PC-3 (cell line): ENCODE data around the gene WHRN. TPM values are rescaled to one million over a fixed set of nuclear protein-coding genes. Genes with fewer than 3 reads are reported as not detected.

Source experiments
- ATAC-seq: fragments of 200-7000 bp; cut with Tn5 transposase; 2 replicates; pipeline ENCODE4 v1.9.1; 2020; ENCODE audit warnings: mild to moderate bottlenecking, moderate library complexity
- BruUV-seq: library from RNA; stranded (reverse); fragments of 400-500 nt; replicated peaks from 2 replicates; lab custom pipeline; 2021; lab: Mats Ljungman, UMichigan
- CTCF ChIA-PET: fragments of 300-600 bp; sonication (Branson Sonifier 250); formaldehyde crosslinking; loops from one replicate; lab custom pipeline; 2022; ENCODE audit warnings: antibody characterized with exemption; lab: Charles Lee
- POLR2A ChIA-PET: fragments of 300-600 bp; sonication (Branson Sonifier 250); formaldehyde crosslinking; loops from one replicate; lab custom pipeline; 2022; ENCODE audit warnings: antibody characterized with exemption; ENCODE audit not compliant: unreplicated experiment; lab: Charles Lee
- DNase-seq: peaks from one replicate; pipeline ENCODE4 v3.0.0-alpha.2; 2015
- H2AFZ ChIP-seq: fragments of 300-600 bp; sonication (generic); 2 replicates; pipeline ENCODE4 v1.6.0; 2016; ENCODE audit warnings: antibody characterized with exemption, low read length
- H3F3A ChIP-seq: fragments of 300-600 bp; sonication (generic); one replicate; pipeline ENCODE4 v1.6.0; 2017; ENCODE audit warnings: antibody characterized with exemption, low read length, control low read depth, mild to moderate bottlenecking; ENCODE audit not compliant: unreplicated experiment
- H3K27ac ChIP-seq: fragments of 300-600 bp; sonication (generic); 2 replicates; pipeline ENCODE4 v1.5.1; 2016; ENCODE audit warnings: mild to moderate bottlenecking, low read length
- H3K27me3 ChIP-seq: fragments of 300-600 bp; sonication (generic); 2 replicates; pipeline ENCODE4 v1.6.1; 2016; ENCODE audit warnings: low read length, mixed read lengths
- H3K36me3 ChIP-seq: fragments of 300-600 bp; sonication (generic); 2 replicates; pipeline ENCODE4 v1.6.1; 2016; ENCODE audit warnings: low read depth, mixed run types, low read length, mixed read lengths
- H3K4me1 ChIP-seq: fragments of 300-600 bp; sonication (generic); 2 replicates; pipeline ENCODE4 v1.5.1; 2016; ENCODE audit warnings: low read length; ENCODE audit not compliant: insufficient read depth
- H3K4me2 ChIP-seq: fragments of 300-600 bp; sonication (generic); 2 replicates; pipeline ENCODE4 v1.6.0; 2016; ENCODE audit warnings: low read length
- H3K4me3 ChIP-seq: fragments of 300-600 bp; sonication (generic); 2 replicates; pipeline ENCODE4 v1.5.1; 2016; ENCODE audit warnings: mild to moderate bottlenecking, low read length, mixed read lengths
- H3K79me2 ChIP-seq: fragments of 300-600 bp; sonication (generic); 2 replicates; pipeline ENCODE4 v1.6.1; 2017; ENCODE audit warnings: low read length, mixed read lengths
- H3K9ac ChIP-seq: fragments of 300-600 bp; sonication (generic); 2 replicates; pipeline ENCODE4 v1.6.0; 2016; ENCODE audit warnings: mild to moderate bottlenecking, low read length
- H3K9me2 ChIP-seq: fragments of 300-600 bp; sonication (generic); replicated peaks from 2 replicates; pipeline ENCODE4 v1.6.1; 2016; ENCODE audit warnings: mixed run types, low read length, mixed read lengths
- H3K9me3 ChIP-seq: fragments of 300-600 bp; sonication (generic); 2 replicates; pipeline ENCODE4 v1.6.1; 2016; ENCODE audit warnings: low read length, mixed read lengths
- H4K20me1 ChIP-seq: fragments of 300-600 bp; sonication (generic); 2 replicates; pipeline ENCODE4 v1.6.1; 2016; ENCODE audit warnings: low read length, mixed read lengths
- CTCF ChIP-seq: fragments of 300-600 bp; sonication (generic); conservative IDR thresholded peaks from 2 replicates; pipeline ENCODE4 v1.5.1; 2017; ENCODE audit warnings: antibody characterized with exemption, low read depth, mild to moderate bottlenecking, low read length
- EZH2 ChIP-seq: fragments of 300-600 bp; sonication (generic); IDR thresholded peaks from one replicate; pipeline ENCODE4 v1.6.1; 2017; ENCODE audit warnings: antibody characterized with exemption, mild to moderate bottlenecking, low read length; ENCODE audit not compliant: unreplicated experiment
- EZH2phosphoT487 ChIP-seq: fragments of 300-600 bp; sonication (generic); IDR thresholded peaks from 2 replicates; pipeline ENCODE4 v1.6.1; 2018; ENCODE audit warnings: mild to moderate bottlenecking, antibody characterized with exemption, low read length, borderline replicate concordance
- intact Hi-C: fragments of 100-400 bp; cut with micrococcal nuclease; formaldehyde crosslinking; loops from 2 replicates; pipeline ENCODE4 v1.9.0; 2023
- total RNA-seq: library from RNA; depleted of rRNA; stranded (reverse); fragments of >200 nt; gene quantifications from 2 replicates; pipeline ENCODE4 v1.2.3, GENCODE V29; 2014

Gene WHRN
- total RNA-seq, 1 experiment from 2014 or later = 10.5 TPM

- ChIA-PET POLR2A (no interaction called here), CTCF (no interaction called here)
- Histone ChIP-seq H3K4me3 (peak overlapping the region; percentile 45), H3K4me2 (peak overlapping the region; percentile 80), H3K79me2 (no peaks in the 10 kb centered on the region), H3F3A (peaks cover 6% of the 10 kb centered on the region), H3K4me1 (peaks cover 23% of the 10 kb centered on the region), H4K20me1 (no peaks in the 10 kb centered on the region), H3K27ac (peak overlapping the region; percentile 99), H2AFZ (0 out of 2 replicates have a peak overlapping the region, but pooled peaks have one; percentile 11), H3K9ac (peak overlapping the region; percentile 87), H3K9me3 (no peaks in the 10 kb centered on the region), H3K36me3 (no peaks in the 10 kb centered on the region), H3K27me3 (no peaks in the 10 kb centered on the region), H3K9me2 (no peaks in the 10 kb centered on the region; the same call in 1 of the 2 replicates)
- TF ChIP-seq EZH2phosphoT487 = no peak
- TF ChIP-seq CTCF = no peak
- BruUV-seq = TSS peak; percentile 77
- intact Hi-C loops = loop anchor here (1.0 kb wide), 2 partner anchors 35 to 50 kb away; partner anchors contain the start of gene ATP6V1G1
- peak; percentile 7; the same call in 1 of the 2 replicates for ATAC-seq
- DNase-seq = peak; percentile 50
Measured at GRCh38 chr9:114552706-114553105, 47.4 kb upstream of the WHRN start.

GRCh38 chr9:114551750-114552685 is 46.7 kb upstream of the WHRN start:
- ATAC-seq = peak; percentile 96
- CTCF ChIA-PET = no interaction called here
- BruUV-seq = TSS peak; percentile 95

More at GRCh38 chr9:114551750-114552685, 46.7 kb upstream of the WHRN start:
- no peaks in the 10 kb centered on the region for H3K9me3 ChIP-seq
- H3K4me2 ChIP-seq = peak overlapping the region; percentile 80
- POLR2A ChIA-PET = interaction anchor here (0.5 to 1.3 kb wide), 4 partner anchors 35 to 65 kb away, joined by 3 to 7 read pairs (median 4); partner anchors contain the start of genes ATP6V1G1 and TMEM268
- H3K9ac ChIP-seq = peak overlapping the region; percentile 87
- H3K4me1 ChIP-seq = peaks cover 22% of the 10 kb centered on the region
- peak; percentile 98 for DNase-seq
- intact Hi-C loops = loop anchor here (1.0 kb wide), 2 partner anchors 35 to 50 kb away; partner anchors contain the start of gene ATP6V1G1
- H3K27me3 ChIP-seq = no peaks in the 10 kb centered on the region
- no peaks in the 10 kb centered on the region for H4K20me1 ChIP-seq
- H3K79me2 ChIP-seq = no peaks in the 10 kb centered on the region
- peak overlapping the region; percentile 99 for H3K27ac ChIP-seq
- peak overlapping the region; percentile 45 for H3K4me3 ChIP-seq
- no peaks in the 10 kb centered on the region for H3K36me3 ChIP-seq
- peak overlapping the region; percentile 11; the same call in 1 of the 2 replicates for H2AFZ ChIP-seq
- no peak for TF ChIP-seq CTCF
- TF ChIP-seq EZH2phosphoT487 = no peak
- no peak for TF ChIP-seq EZH2
- peaks cover 6% of the 10 kb centered on the region for H3F3A ChIP-seq
- H3K9me2 ChIP-seq = no peaks in the 10 kb centered on the region; the same call in 1 of the 2 replicates
